Neural cell (in vitro differentiated cells): ENCODE data around the gene NOS1AP. TPM values are rescaled to one million over a fixed set of nuclear protein-coding genes. Genes with fewer than 3 reads are reported as not detected.

Experiments
- H2AFZ ChIP-seq: fragments of 200-600, 300-800 bp; sonication (generic), shearing (Covaris generic); 2 replicates; pipeline ENCODE4 v1.6.0; 2014; ENCODE audit warnings: low read depth, mild to moderate bottlenecking, antibody characterized with exemption, low read length, moderate library complexity
- H3F3A ChIP-seq: fragments of 200-600 bp; shearing (Covaris generic); 2 replicates; pipeline ENCODE4 v1.6.1; 2016; ENCODE audit warnings: mild to moderate bottlenecking, moderate library complexity, mixed read lengths, antibody characterized with exemption, low read length; ENCODE audit not compliant: insufficient read depth, poor library complexity, severe bottlenecking
- H3K27ac ChIP-seq: fragments of 200-600, 300-800 bp; sonication (generic), shearing (Covaris generic); 2 replicates; pipeline ENCODE4 v1.5.1; 2014; ENCODE audit warnings: mild to moderate bottlenecking, low read length, moderate library complexity
- H3K27me3 ChIP-seq: fragments of 300-800, 200-600 bp; sonication (generic), shearing (Covaris generic); 2 replicates; pipeline ENCODE4 v1.6.0; 2014; ENCODE audit warnings: mild to moderate bottlenecking, low read depth, low read length, moderate library complexity; ENCODE audit not compliant: insufficient read depth
- H3K36me3 ChIP-seq: fragments of 300-800, 200-600 bp; sonication (generic), shearing (Covaris generic); 2 replicates; pipeline ENCODE4 v1.5.1; 2014; ENCODE audit warnings: mild to moderate bottlenecking, antibody characterized with exemption, low read length, moderate library complexity; ENCODE audit not compliant: insufficient read depth
- H3K4me2 ChIP-seq: fragments of 300-800, 200-600 bp; sonication (generic), shearing (Covaris generic); 2 replicates; pipeline ENCODE4 v1.6.0; 2014; ENCODE audit warnings: mild to moderate bottlenecking, low read length
- H3K4me3 ChIP-seq: fragments of 300-800, 200-600 bp; sonication (generic), shearing (Covaris generic); 2 replicates; pipeline ENCODE4 v1.5.1; 2014; ENCODE audit warnings: mild to moderate bottlenecking, low read length, moderate library complexity
- H3K79me2 ChIP-seq: fragments of 200-600 bp; shearing (Covaris generic); replicated peaks from 2 replicates; pipeline ENCODE4 v1.6.0; 2014; ENCODE audit warnings: mild to moderate bottlenecking, low read length, moderate library complexity; ENCODE audit not compliant: insufficient read depth
- H3K9ac ChIP-seq: fragments of 300-800, 200-600 bp; sonication (generic), shearing (Covaris generic); 2 replicates; pipeline ENCODE4 v1.6.1; 2016; ENCODE audit warnings: mild to moderate bottlenecking, low read length, mixed read lengths
- H3K9me2 ChIP-seq: fragments of 200-600 bp; shearing (Covaris generic); 2 replicates; pipeline ENCODE4 v1.6.1; 2016; ENCODE audit warnings: mild to moderate bottlenecking, low read length, mixed read lengths; ENCODE audit not compliant: insufficient read depth
- H3K9me3 ChIP-seq: fragments of 200-600, 300-800 bp; sonication (generic), shearing (Covaris generic); 2 replicates; pipeline ENCODE4 v1.6.1; 2016; ENCODE audit warnings: mild to moderate bottlenecking, mixed run types, low read length, moderate library complexity, mixed read lengths
- H4K20me1 ChIP-seq: fragments of 200-600 bp; shearing (Covaris generic); 2 replicates; pipeline ENCODE4 v1.6.1; 2016; ENCODE audit warnings: mild to moderate bottlenecking, mixed run types; ENCODE audit not compliant: insufficient read depth
- CTCF ChIP-seq: fragments of 450-650 bp; IDR thresholded peaks from 2 replicates; pipeline ENCODE4 v1.5.1; 2014; ENCODE audit warnings: antibody characterized with exemption, mild to moderate bottlenecking, moderate library complexity; ENCODE audit not compliant: poor library complexity, severe bottlenecking
- EP300 ChIP-seq: fragments of 450-650 bp; conservative IDR thresholded peaks from 2 replicates; pipeline ENCODE4 v1.6.1; 2014; ENCODE audit warnings: antibody characterized with exemption, mild to moderate bottlenecking, moderate library complexity; ENCODE audit not compliant: poor library complexity, severe bottlenecking
- EZH2 ChIP-seq: fragments of 200-600, 300-800 bp; shearing (Covaris generic), sonication (generic); IDR thresholded peaks from 2 replicates; pipeline ENCODE4 v1.6.1; 2014; ENCODE audit warnings: antibody characterized with exemption, low read length, borderline replicate concordance, mild to moderate bottlenecking; ENCODE audit not compliant: insufficient read depth, poor library complexity, severe bottlenecking
- MXI1 ChIP-seq: fragments of 450-650 bp; conservative IDR thresholded peaks from 2 replicates; pipeline ENCODE4 v1.6.1; 2014; ENCODE audit warnings: antibody characterized with exemption, mild to moderate bottlenecking; ENCODE audit not compliant: poor library complexity, severe bottlenecking
- POLR2AphosphoS5 ChIP-seq: IDR thresholded peaks from 2 replicates; pipeline ENCODE4 v1.6.1; 2012
- RAD21 ChIP-seq: fragments of 450-650 bp; conservative IDR thresholded peaks from 2 replicates; pipeline ENCODE4 v1.6.1; 2014; ENCODE audit warnings: antibody characterized with exemption, mild to moderate bottlenecking, moderate library complexity
- REST ChIP-seq: IDR thresholded peaks from 2 replicates; pipeline ENCODE4 v1.6.1; 2012; ENCODE audit warnings: borderline replicate concordance
- SMC3 ChIP-seq: fragments of 450-650 bp; conservative IDR thresholded peaks from 2 replicates; pipeline ENCODE4 v1.6.1; 2014; ENCODE audit warnings: antibody characterized with exemption, mild to moderate bottlenecking, moderate library complexity; ENCODE audit not compliant: poor library complexity
- TAF1 ChIP-seq: IDR thresholded peaks from 2 replicates; pipeline ENCODE4 v1.6.1; 2012; ENCODE audit warnings: low read depth
- polyA plus RNA-seq: library from polyadenylated mRNA; depleted of rRNA; stranded (reverse); fragments of >200 nt; gene quantifications from 2 replicates; pipeline ENCODE4 v1.2.3, GENCODE V29; 2014

NOS1AP gene
- polyA plus RNA-seq, 1 donor from 2014 or later: 5.3 TPM

- no peaks in the 10 kb centered on the region for H3F3A ChIP-seq
- H3K9me3 ChIP-seq: no peaks in the 10 kb centered on the region
- no peak overlapping the region for H2AFZ ChIP-seq
- H3K9ac ChIP-seq: no peak overlapping the region
- no peak overlapping the region for H3K4me3 ChIP-seq
- peaks cover 3% of the 10 kb centered on the region for H3K79me2 ChIP-seq
- no peaks in the 10 kb centered on the region for H3K36me3 ChIP-seq
- H3K27ac ChIP-seq: no peak overlapping the region
- no peaks in the 10 kb centered on the region for H3K9me2 ChIP-seq
- H3K27me3 ChIP-seq: no peaks in the 10 kb centered on the region
- H3K4me2 ChIP-seq: no peak overlapping the region
- no peaks in the 10 kb centered on the region for H4K20me1 ChIP-seq
- TF ChIP-seq RAD21: no peak
- no peak for TF ChIP-seq POLR2AphosphoS5
These were observed 202.5 kb downstream of the NOS1AP start for GRCh38 chr1:162271972-162272371.

GRCh38 chr1:162272419-162272818 lies 202.9 kb downstream of the NOS1AP start:
- Histone ChIP-seq H3K36me3 (no peaks in the 10 kb centered on the region), H3K4me2 (no peak overlapping the region), H3K79me2 (no peaks in the 10 kb centered on the region), H3K9ac (no peak overlapping the region), H3K9me2 (no peaks in the 10 kb centered on the region), H3K27me3 (no peaks in the 10 kb centered on the region), H3F3A (no peaks in the 10 kb centered on the region), H3K9me3 (no peaks in the 10 kb centered on the region), H3K27ac (no peak overlapping the region), H4K20me1 (no peaks in the 10 kb centered on the region), H3K4me3 (no peak overlapping the region), H2AFZ (no peak overlapping the region)
- TF ChIP-seq EP300 (no peak), REST (no peak), MXI1 (no peak), POLR2AphosphoS5 (no peak), RAD21 (no peak), TAF1 (no peak), CTCF (no peak), EZH2 (no peak), SMC3 (no peak)

GRCh38 chr1:162275622-162276175 lies 206.2 kb downstream of the NOS1AP start:
- no peak overlapping the region for H3K27ac ChIP-seq
- no peaks in the 10 kb centered on the region for H3K27me3 ChIP-seq
- H3K9me3 ChIP-seq: no peaks in the 10 kb centered on the region
- no peak overlapping the region for H2AFZ ChIP-seq
- H3K9me2 ChIP-seq: no peaks in the 10 kb centered on the region
- H3K36me3 ChIP-seq: no peaks in the 10 kb centered on the region
- H3K4me2 ChIP-seq: no peak overlapping the region
- H3F3A ChIP-seq: no peaks in the 10 kb centered on the region
- H4K20me1 ChIP-seq: no peaks in the 10 kb centered on the region
- TF ChIP-seq TAF1 (no peak), EP300 (no peak), REST (no peak), SMC3 (no peak), CTCF (no peak), EZH2 (no peak), MXI1 (no peak), RAD21 (no peak), POLR2AphosphoS5 (no peak)
- H3K9ac ChIP-seq: no peak overlapping the region
- H3K79me2 ChIP-seq: no peaks in the 10 kb centered on the region
- H3K4me3 ChIP-seq: no peak overlapping the region
